HFFc6 (cell line): Measurements from ENCODE around the gene OGFOD3. TPM values are rescaled to one million over a fixed set of nuclear protein-coding genes. Genes with fewer than 3 reads are reported as not detected.

Source experiments
- DNase-seq: peaks from one replicate; pipeline ENCODE4 v3.0.0-alpha.2; 2018
- H3K27ac Mint-ChIP-seq: 2 replicates; pipeline ENCODE4 v1.8.0; 2020; ENCODE audit warnings: mild to moderate bottlenecking, mixed read lengths
- H3K27me3 Mint-ChIP-seq: 2 replicates; pipeline ENCODE4 v1.8.0; 2021; ENCODE audit warnings: mild to moderate bottlenecking, moderate library complexity, mixed read lengths; ENCODE audit not compliant: insufficient read depth
- H3K36me3 Mint-ChIP-seq: 2 replicates; pipeline ENCODE4 v1.8.0; 2021; ENCODE audit warnings: low read depth, mixed read lengths
- H3K4me1 Mint-ChIP-seq: 2 replicates; pipeline ENCODE4 v1.8.0; 2020; ENCODE audit warnings: low read depth, mixed read lengths
- H3K4me3 Mint-ChIP-seq: 2 replicates; pipeline ENCODE4 v1.8.0; 2020; ENCODE audit warnings: mild to moderate bottlenecking, moderate library complexity, mixed read lengths
- H3K9me3 Mint-ChIP-seq: 2 replicates; pipeline ENCODE4 v1.8.0; 2020; ENCODE audit warnings: mild to moderate bottlenecking, mixed read lengths
- CTCF ChIP-seq: fragments of 200-600 bp; sonication (generic); IDR thresholded peaks from 2 replicates; pipeline ENCODE4 v1.5.0; 2021; ENCODE audit warnings: antibody characterized with exemption, mild to moderate bottlenecking
- total RNA-seq, 6 experiments: library from RNA; stranded (reverse); fragmentation: NEBNext Ultra II Directional; extraction: Animal tissue kit (Norgen Biotek cat#: 25700); gene quantifications; 2 replicates in 1 of 6; 3 replicates in 5 of 6; pipeline ENCODE4 v1.2.3, GENCODE V29; 2021

Gene OGFOD3
- total RNA-seq, 6 experiments from 2014 or later = 26.5 to 31.2 (median 27.9) TPM

- H3K4me1 Mint-ChIP-seq = peaks cover 28% of the 10 kb centered on the region
- no peak for TF ChIP-seq CTCF
- H3K27me3 Mint-ChIP-seq = peaks cover 1% of the 10 kb centered on the region; the same call in 1 of the 2 replicates
- no peak overlapping the region for H3K27ac Mint-ChIP-seq
- no peaks in the 10 kb centered on the region for H3K9me3 Mint-ChIP-seq
- no peak overlapping the region for H3K4me3 Mint-ChIP-seq
- H3K36me3 Mint-ChIP-seq = no peaks in the 10 kb centered on the region; the same call in 1 of the 2 replicates
- DNase-seq = no peak
These were observed 18.2 kb downstream of the OGFOD3 start for GRCh38 chr17:82400206-82400605.

GRCh38 chr17:82399601-82400101 is 18.7 kb downstream of the OGFOD3 start:
- no peak overlapping the region for H3K27ac Mint-ChIP-seq

GRCh38 chr17:82399041-82399441 is 19.3 kb downstream of the OGFOD3 start:
- peaks cover 1% of the 10 kb centered on the region; the same call in 1 of the 2 replicates for H3K27me3 Mint-ChIP-seq
- no peaks in the 10 kb centered on the region for H3K9me3 Mint-ChIP-seq
- H3K4me3 Mint-ChIP-seq = no peak overlapping the region
- DNase-seq = peak; percentile 52
- H3K27ac Mint-ChIP-seq = 0 out of 2 replicates have a peak overlapping the region, but pooled peaks have one; percentile 33
- no peak for TF ChIP-seq CTCF
- no peaks in the 10 kb centered on the region; the same call in 1 of the 2 replicates for H3K36me3 Mint-ChIP-seq
- peaks cover 28% of the 10 kb centered on the region for H3K4me1 Mint-ChIP-seq

More at GRCh38 chr17:82399601-82400101, 18.7 kb downstream of the OGFOD3 start:
- no peaks in the 10 kb centered on the region for H3K9me3 Mint-ChIP-seq
- peaks cover 1% of the 10 kb centered on the region; the same call in 1 of the 2 replicates for H3K27me3 Mint-ChIP-seq
- no peak for DNase-seq
- H3K4me1 Mint-ChIP-seq = peaks cover 28% of the 10 kb centered on the region
- H3K4me3 Mint-ChIP-seq = no peak overlapping the region
- TF ChIP-seq CTCF = no peak
- H3K36me3 Mint-ChIP-seq = no peaks in the 10 kb centered on the region; the same call in 1 of the 2 replicates

- H3K36me3 Mint-ChIP-seq = no peaks in the 10 kb centered on the region; the same call in 1 of the 2 replicates
- H3K4me3 Mint-ChIP-seq = no peak overlapping the region
- peaks cover 1% of the 10 kb centered on the region; the same call in 1 of the 2 replicates for H3K27me3 Mint-ChIP-seq
- no peak for TF ChIP-seq CTCF
- H3K9me3 Mint-ChIP-seq = no peaks in the 10 kb centered on the region
- no peak for DNase-seq
- H3K27ac Mint-ChIP-seq = no peak overlapping the region
- peaks cover 28% of the 10 kb centered on the region for H3K4me1 Mint-ChIP-seq
These were observed 20.7 kb downstream of the OGFOD3 start for GRCh38 chr17:82397449-82398335.

- H3K4me3 Mint-ChIP-seq = peak overlapping the region; percentile 29; the same call in 1 of the 2 replicates
- no peaks in the 10 kb centered on the region; the same call in 1 of the 2 replicates for H3K36me3 Mint-ChIP-seq
- peak overlapping the region; percentile 75 for H3K27ac Mint-ChIP-seq
- DNase-seq = peak; percentile 82
- H3K4me1 Mint-ChIP-seq = peaks cover 28% of the 10 kb centered on the region
- no peak for TF ChIP-seq CTCF
- no peaks in the 10 kb centered on the region for H3K9me3 Mint-ChIP-seq
- H3K27me3 Mint-ChIP-seq = peaks cover 1% of the 10 kb centered on the region; the same call in 1 of the 2 replicates
These were observed 21.6 kb downstream of the OGFOD3 start for GRCh38 chr17:82396601-82397435.
